Stimulated activated CD8-positive, alpha-beta memory T cell treated with anti-CD3 and anti-CD28 coated beads, Interleukin-7, amount 100 ng/mL, for 4 hours (primary cell): ENCODE measurements around the gene EGFLAM.
A peak's percentile ranks its signal among the peaks of the same experiment; 100 is the strongest.

Experiments used
- DNase-seq, 2 donors: peaks; one replicate each; pipeline ENCODE4 v3.0.0-alpha.2; 2020; ENCODE audit warnings: low read depth in 2 of 2

The EGFLAM gene

GRCh38 chr5:38265546-38266179 is 7.3 kb downstream of the EGFLAM start:
- DNase-seq, result peak in 1 of 2 donors; percentile 3

DNA sequence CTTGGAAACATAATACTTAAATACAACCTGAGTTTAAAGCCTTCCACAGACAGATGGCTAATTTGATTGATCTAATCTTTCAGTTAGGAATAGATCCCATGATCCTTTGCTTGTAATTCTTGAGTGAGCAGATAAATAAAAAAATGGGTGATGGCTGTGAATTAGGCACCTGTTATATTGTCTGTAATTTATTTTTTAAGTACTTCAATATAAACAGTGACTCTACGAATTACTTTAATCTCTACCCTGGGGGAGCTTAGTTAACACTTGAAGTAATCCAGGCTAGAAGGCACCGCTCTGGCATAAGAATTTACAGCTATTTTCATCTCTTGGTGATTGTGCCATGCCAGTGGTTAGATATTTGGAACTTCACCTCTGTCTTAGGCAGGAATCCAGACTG is 9.0 kb downstream of the EGFLAM start:
- no peak for DNase-seq

GRCh38 chr5:38273626-38274025 is 15.3 kb downstream of the EGFLAM start:
- no peak for DNase-seq

DNA sequence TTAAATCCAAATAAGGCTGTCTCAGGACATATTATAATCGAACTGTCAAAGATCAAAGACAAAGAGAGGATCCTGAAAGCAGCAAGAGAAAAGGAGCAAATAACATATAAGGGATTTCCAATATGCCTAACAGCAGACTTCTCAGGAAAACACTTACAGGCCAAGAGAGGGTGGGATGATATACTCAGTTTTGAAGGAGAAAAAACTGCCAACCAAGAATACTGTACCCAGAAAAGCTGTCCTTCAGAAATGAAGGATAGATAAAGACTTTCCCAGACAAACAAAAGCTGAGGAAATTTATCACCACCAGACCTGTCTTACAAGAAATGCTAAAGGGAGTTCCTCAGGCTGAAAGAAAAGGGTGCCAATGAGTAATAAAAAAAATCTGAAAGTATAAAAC is 16.0 kb downstream of the EGFLAM start:
- DNase-seq, result no peak

DNA sequence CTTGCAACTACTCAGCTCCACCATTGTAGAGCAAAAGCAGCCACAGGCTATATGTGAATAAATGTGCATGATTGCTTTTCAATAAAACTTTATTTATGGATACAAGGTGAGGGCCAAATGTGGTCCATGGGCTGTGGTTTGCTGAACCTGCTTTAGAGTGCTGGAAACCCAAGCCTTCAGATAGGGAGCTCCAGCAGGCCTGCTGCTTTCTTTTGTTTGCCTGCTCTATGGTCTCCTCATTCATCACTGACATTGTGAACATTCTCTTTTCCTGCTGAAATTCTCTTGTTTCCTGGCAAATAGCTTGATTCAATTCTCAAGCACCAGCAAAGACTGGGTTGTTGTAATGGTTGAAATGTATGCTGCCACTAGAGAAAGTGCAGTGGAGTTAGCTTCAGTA is 26.0 kb downstream of the EGFLAM start:
- no peak for DNase-seq

- DNase-seq, result no peak
Observed at GRCh38 chr5:38285226-38285625, 26.9 kb downstream of the EGFLAM start.

- no peak for DNase-seq
Observed at GRCh38 chr5:38286002-38286401, 27.6 kb downstream of the EGFLAM start.

- no peak for DNase-seq
Observed at GRCh38 chr5:38287124-38287523, 28.8 kb downstream of the EGFLAM start.

DNA sequence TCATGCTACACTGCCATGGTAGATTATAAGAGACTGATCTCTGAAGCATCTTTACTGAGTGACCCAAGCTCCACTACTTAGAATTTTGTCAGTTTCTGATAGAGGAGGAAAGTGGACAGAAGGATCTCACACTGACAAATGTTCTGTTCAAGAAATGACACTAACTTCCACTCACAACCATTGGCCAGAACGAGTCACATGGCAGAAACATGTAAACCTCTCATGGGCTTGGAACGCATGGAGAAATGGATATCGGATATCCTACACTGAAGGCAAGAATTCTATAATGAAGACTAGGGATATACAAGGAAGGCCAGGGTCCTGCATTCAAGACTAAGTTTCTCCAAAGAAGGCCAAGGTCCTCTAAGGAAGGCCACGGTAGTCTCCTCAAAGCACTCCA is 31.1 kb downstream of the EGFLAM start:
- no peak for DNase-seq

DNA sequence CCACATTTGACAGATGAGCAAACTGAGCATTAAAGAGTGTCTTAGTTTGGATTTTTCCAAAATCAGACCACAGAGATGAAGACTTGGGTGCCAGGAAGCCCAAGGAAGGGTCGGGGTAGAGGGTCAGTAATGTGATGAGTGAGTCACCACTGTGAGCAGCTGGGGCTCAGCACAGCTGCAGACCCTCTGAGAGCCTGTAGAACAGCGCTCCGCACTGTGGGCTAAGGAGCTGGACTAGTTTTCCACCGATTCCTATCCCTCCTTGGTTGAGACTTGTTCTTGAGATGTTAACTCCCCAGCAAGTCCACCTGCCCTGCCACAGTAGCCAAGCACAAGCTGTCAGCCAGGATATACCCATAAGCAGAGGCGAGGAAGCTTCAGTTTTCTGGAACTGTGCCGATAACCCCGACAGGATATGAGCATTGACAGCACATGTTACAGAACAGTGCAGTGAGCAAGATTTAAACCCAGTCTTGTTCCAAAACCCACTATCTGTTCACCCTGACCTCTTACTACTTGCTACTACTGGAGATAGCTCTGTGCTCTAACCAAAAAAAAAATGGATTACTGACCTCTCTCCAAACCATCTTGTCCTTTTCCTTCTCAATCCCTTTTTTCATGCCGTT is 31.8 kb downstream of the EGFLAM start:
- DNase-seq, result no peak

DNA sequence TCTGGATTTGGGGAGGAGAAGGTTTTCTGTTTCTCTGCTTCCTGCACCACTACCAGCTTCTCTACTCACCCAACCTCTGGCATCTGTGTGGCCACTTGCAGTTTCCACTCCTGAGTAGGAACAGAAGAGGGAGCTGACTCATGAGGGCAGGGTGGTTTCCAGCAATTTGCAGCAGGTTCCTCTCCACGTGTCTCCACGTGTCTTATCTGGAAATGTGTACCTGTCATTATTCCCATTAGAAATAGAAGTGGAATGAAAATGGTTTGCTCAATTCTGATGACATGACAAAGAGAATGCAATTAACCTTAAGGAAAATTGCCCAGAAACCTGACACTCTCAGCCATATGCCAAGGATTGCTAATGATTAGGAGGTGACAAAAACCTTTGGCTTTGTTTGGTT is 33.0 kb downstream of the EGFLAM start:
- DNase-seq, result no peak

DNA sequence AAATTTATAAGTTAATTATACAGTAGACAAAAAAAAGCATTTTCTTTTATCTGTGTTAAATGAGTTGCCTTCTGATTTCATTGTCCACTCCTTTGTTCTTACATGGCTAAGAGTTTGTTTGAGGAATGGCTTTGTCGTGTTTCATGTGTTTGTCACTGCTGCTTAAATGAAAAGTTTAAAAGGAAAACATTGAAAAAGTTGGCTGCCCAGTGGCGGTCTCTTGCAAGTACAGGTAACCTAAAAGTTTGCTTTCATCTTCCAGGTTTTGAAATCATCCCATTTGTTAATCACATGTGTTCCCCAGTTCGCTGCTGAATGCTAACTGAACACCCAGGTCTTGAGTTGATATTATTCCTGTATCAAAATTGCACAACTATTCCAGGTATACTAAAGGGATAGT is 33.9 kb downstream of the EGFLAM start:
- DNase-seq, result no peak

DNA sequence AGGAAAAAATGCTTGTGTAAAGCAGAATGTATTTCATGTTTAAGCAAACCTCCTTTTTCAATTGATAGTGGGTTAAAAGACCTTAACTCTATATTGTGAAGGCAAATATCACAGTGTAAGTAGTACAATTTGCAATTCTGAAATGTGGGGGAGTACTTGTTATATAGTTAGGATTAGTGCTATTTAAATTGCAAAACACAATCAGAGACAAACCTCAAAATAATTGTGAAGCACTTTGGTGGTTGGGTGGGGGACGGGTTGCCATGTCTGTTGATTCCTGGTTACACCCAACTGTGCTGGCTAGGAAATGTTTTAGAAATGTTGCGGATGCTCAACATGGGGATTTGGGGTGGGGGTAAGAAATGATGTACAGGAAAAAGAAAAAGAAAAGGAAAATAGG is 37.4 kb downstream of the EGFLAM start:
- DNase-seq, result no peak

- no peak for DNase-seq
Observed at GRCh38 chr5:38297830-38298608, 39.7 kb downstream of the EGFLAM start.

DNA sequence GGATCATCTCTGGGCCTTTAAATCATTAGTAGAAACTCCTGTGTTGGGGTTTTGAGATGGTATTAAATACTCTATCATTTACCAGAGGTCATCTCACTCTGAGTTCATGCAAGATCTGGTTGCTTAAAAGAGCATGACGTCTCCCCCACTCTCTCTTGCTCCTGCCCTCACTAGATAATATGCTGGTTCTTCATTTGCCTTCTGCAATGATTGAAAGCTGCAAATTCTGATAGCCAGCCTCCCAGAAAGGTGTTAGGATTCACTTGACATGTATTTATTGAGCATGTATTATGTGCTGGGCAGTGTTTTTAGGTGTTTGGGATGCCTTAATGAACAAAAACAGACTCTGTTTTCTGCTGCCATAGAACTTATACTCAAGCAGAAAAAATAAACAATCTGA is 41.2 kb downstream of the EGFLAM start:
- DNase-seq, result no peak

GRCh38 chr5:38305148-38305547 is 46.8 kb downstream of the EGFLAM start:
- DNase-seq, result no peak

GRCh38 chr5:38307845-38308244 is 49.5 kb downstream of the EGFLAM start:
- no peak for DNase-seq

- no peak for DNase-seq
Observed at GRCh38 chr5:38316544-38317224, 58.3 kb downstream of the EGFLAM start.

- DNase-seq, result no peak
Observed at GRCh38 chr5:38317868-38318267, 59.5 kb downstream of the EGFLAM start.

GRCh38 chr5:38319491-38319890 is 61.1 kb downstream of the EGFLAM start:
- DNase-seq, result no peak

DNA sequence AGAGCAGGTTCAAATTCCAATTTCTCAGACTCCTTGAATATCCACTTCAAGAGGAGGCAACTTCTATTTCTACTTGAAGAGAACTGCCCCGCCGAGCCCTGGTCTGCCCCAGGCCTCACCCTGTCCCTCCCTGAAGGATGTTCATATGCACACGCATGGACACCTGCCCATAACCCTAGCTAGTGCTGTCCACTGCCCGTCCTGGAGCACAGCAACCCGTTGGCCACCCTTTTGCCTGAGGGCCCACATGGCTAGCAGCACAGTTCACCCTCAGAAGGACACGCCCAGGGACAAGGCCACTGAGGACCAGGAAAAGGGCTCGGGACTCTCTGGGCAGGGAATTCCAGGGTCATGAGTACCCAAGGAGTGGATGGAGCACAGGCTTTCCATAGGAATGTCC is 63.6 kb downstream of the EGFLAM start:
- no peak for DNase-seq

DNA sequence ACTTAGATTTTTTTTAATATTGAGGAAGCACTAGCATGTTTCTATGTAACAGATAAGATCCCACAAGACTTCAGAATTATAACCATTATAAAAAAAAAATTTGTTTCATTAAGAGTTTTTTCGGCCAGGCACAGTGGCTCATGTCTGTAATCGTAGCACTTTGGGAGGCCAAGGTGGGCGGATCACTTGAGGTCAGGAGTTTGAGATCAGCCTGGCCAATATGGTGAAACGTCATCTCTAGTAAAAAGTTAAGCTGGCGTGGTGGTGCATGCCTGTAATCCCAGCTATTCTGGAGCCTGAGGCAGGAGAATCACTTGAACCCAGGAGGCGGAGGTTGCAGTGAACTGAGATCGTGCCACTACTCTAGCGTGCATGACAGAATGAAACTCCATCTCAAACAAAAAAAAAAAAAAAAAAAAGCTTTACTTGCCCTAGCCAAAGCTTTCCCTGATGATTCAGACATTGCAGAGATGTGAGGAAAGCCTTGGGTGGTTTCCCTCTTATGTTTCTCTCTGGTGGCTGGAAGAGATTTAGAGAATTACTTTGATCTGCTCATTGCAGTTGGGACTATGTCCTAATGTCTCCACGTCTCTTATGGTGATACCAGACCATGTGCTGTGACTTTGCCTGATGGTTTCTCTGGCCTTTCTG is 65.4 kb downstream of the EGFLAM start:
- DNase-seq, result no peak
